Stomach (tissue), 9 donors: Measurements from ENCODE around the gene RTKN2. TPM values are rescaled to one million over a fixed set of nuclear protein-coding genes. Genes with fewer than 3 reads are reported as not detected.

ENCODE experiments used
- DNase-seq, 2 donors: peaks; one replicate each; pipeline versions ENCODE4 v3.0.0 to v3.0.0-alpha.2; 2013 to 2019
- H3K27ac ChIP-seq, 5 donors: fragments of 200-600 bp in 4 of 5; sonication (generic) in 4 of 5; one replicate each; pipeline ENCODE4 v1.5.1; 2013 to 2019; ENCODE audit warnings: mild to moderate bottlenecking in 1 of 5, moderate library complexity in 1 of 5
- H3K27me3 ChIP-seq, 3 donors: fragments of 200-600 bp; sonication (generic); one replicate each; pipeline ENCODE4 v1.5.1; 2017 to 2019; ENCODE audit warnings: mixed run types in 1 of 3
- H3K36me3 ChIP-seq, 4 donors: fragments of 200-600 bp; sonication (generic); 1 replicate in 3 of 4; 2 replicates in 1 of 4; pipeline ENCODE4 v1.5.1; 2016 to 2019
- H3K4me1 ChIP-seq, 4 donors: fragments of 200-600 bp; sonication (generic); one replicate each; pipeline ENCODE4 v1.5.1; 2016 to 2019
- H3K4me3 ChIP-seq, 4 donors: fragments of 200-600 bp; sonication (generic) in 3 of 4; one replicate each; pipeline ENCODE4 v1.5.1; 2016 to 2019; ENCODE audit warnings: mild to moderate bottlenecking in 1 of 4
- H3K9me3 ChIP-seq, 4 donors: fragments of 200-600 bp; sonication (generic); one replicate each; pipeline ENCODE4 v1.5.1; 2016 to 2019
- CTCF ChIP-seq, 7 experiments: fragments of 450-650 bp in 4 of 7; fragments of 200-600 bp in 3 of 7; sonication (generic) in 3 of 7; IDR thresholded peaks; one replicate each; pipeline ENCODE4 v1.5.1; 2016 to 2019; ENCODE audit warnings: antibody characterized with exemption in 7 of 7, control low read depth in 2 of 7, mild to moderate bottlenecking in 1 of 7
- EP300 ChIP-seq: sonication (generic); formaldehyde crosslinking; IDR thresholded peaks from one replicate; pipeline ENCODE4 v1.6.1; 2017; ENCODE audit warnings: antibody characterized with exemption
- POLR2A ChIP-seq, 4 donors: fragments of 450-650 bp; IDR thresholded peaks; one replicate each; pipeline ENCODE4 v1.6.1; 2016; ENCODE audit warnings: antibody characterized with exemption in 4 of 4, control low read depth in 2 of 4, mild to moderate bottlenecking in 1 of 4, moderate library complexity in 1 of 4
- POLR2AphosphoS5 ChIP-seq, 3 donors: sonication (generic); formaldehyde crosslinking; IDR thresholded peaks; one replicate each; pipeline ENCODE4 v1.6.1; 2016; ENCODE audit warnings: antibody characterized with exemption in 3 of 3
- WGBS, 5 donors: extraction: QIAGEN DNeasy Blood & Tissue Kit in 3 of 5; methylation state at CpG; one replicate each; pipeline versions ENCODE4 v1.1.5 to v1.1.7; 2013 to 2018; 5-methylcytosine and 5-hydroxymethylcytosine counted together
- intact Hi-C: fragments of 100-400 bp; cut with DNase I; formaldehyde crosslinking; loops from one replicate; pipeline ENCODE4 v1.15.1; 2023; ENCODE audit warnings: low total_unique reads
- polyA plus RNA-seq, 3 donors: library from polyadenylated mRNA; stranded (reverse); fragments of 200-250 nt; gene quantifications; one replicate each; pipeline ENCODE4 v1.2.3, GENCODE V29; 2013
- total RNA-seq, 5 donors: library from RNA; depleted of rRNA; stranded (reverse); fragments of >200 nt; gene quantifications; one replicate each; pipeline versions ENCODE4 v1.1.0 to v1.2.3, GENCODE V29; 2014 to 2016
- donor health status: healthy with polysubstance abuse.
- donor health status: Bipolar disorder and iron deficiency.
- donor health status: healthy.

The RTKN2 gene
- total and polyA plus RNA-seq, 8 donors: 0.15 to 8.4 (median 1.8) TPM; not detected in 2

GRCh38 chr10:62148155-62148554 is 120.5 kb downstream of the RTKN2 start:
- H3K27ac ChIP-seq: no peak overlapping the region
- H3K4me1 ChIP-seq: no peaks in the 10 kb centered on the region
- intact Hi-C loops: no loop called here
- no peaks in the 10 kb centered on the region for H3K9me3 ChIP-seq
- no peaks in the 10 kb centered on the region for H3K27me3 ChIP-seq
- WGBS, 5 donors: 58 to 92% (median 74%) methylated on average over 3 of the region's 3 CpGs
- no peak overlapping the region for H3K4me3 ChIP-seq
- TF ChIP-seq CTCF (IDR thresholded peaks at IDR 0.05) (no peak), POLR2AphosphoS5 (IDR thresholded peaks at IDR 0.05) (no peak), POLR2A (IDR thresholded peaks at IDR 0.05) (no peak), EP300 (no peak)
- DNase-seq: no peak
- H3K36me3 ChIP-seq: no peaks in the 10 kb centered on the region

GRCh38 chr10:62147425-62147824 is 121.2 kb downstream of the RTKN2 start:
- Histone ChIP-seq H3K4me3 (no peak overlapping the region), H3K27me3 (no peaks in the 10 kb centered on the region), H3K27ac (no peak overlapping the region), H3K36me3 (no peaks in the 10 kb centered on the region), H3K9me3 (no peaks in the 10 kb centered on the region), H3K4me1 (no peaks in the 10 kb centered on the region)
- TF ChIP-seq POLR2AphosphoS5 (IDR thresholded peaks at IDR 0.05) (no peak), EP300 (no peak), CTCF (IDR thresholded peaks at IDR 0.05) (no peak), POLR2A (IDR thresholded peaks at IDR 0.05) (no peak)
- DNase-seq: no peak
- intact Hi-C loops: no loop called here
- 93 to 99% (median 94%) methylated on average over 4 of the region's 4 CpGs for WGBS, 5 donors

GRCh38 chr10:62136931-62137330 is 131.7 kb downstream of the RTKN2 start:
- Histone ChIP-seq H3K4me3 (no peak overlapping the region), H3K4me1 (no peaks in the 10 kb centered on the region), H3K9me3 (no peaks in the 10 kb centered on the region), H3K36me3 (no peaks in the 10 kb centered on the region), H3K27ac (no peak overlapping the region), H3K27me3 (no peaks in the 10 kb centered on the region)
- WGBS, 5 donors: 46 to 74% (median 56%) methylated on average over 3 of the region's 3 CpGs
- intact Hi-C loops: no loop called here
- TF ChIP-seq POLR2A (IDR thresholded peaks at IDR 0.05) (no peak), CTCF (IDR thresholded peaks at IDR 0.05) (no peak), POLR2AphosphoS5 (IDR thresholded peaks at IDR 0.05) (no peak), EP300 (no peak)
- no peak for DNase-seq

GRCh38 chr10:62133618-62134017 is 135.0 kb downstream of the RTKN2 start:
- Histone ChIP-seq H3K9me3 (peaks cover 0 to 5% (median 2%) of the 10 kb centered on the region in 4 donors), H3K4me1 (no peaks in the 10 kb centered on the region), H3K36me3 (no peaks in the 10 kb centered on the region), H3K27me3 (no peaks in the 10 kb centered on the region), H3K4me3 (no peak overlapping the region), H3K27ac (no peak overlapping the region)
- no peak for TF ChIP-seq CTCF (IDR thresholded peaks at IDR 0.05)
- no peak for TF ChIP-seq EP300
- no peak for TF ChIP-seq POLR2A (IDR thresholded peaks at IDR 0.05)
- no peak for TF ChIP-seq POLR2AphosphoS5 (IDR thresholded peaks at IDR 0.05)
- DNase-seq: no peak
- intact Hi-C loops: no loop called here

Other genes starting within 250 kb of the RTKN2 start
- gene ZNF365, start 105.5 kb upstream of the RTKN2 start, total RNA-seq: under 1 TPM in 1 of 5 donors, not detected in 4; 0.18 TPM
- gene ZNF365, start 105.5 kb upstream of the RTKN2 start, polyA plus RNA-seq: under 1 TPM in 1 of 3 donors, not detected in 2; 0.40 TPM